Stomach (tissue), 9 donors: Measurements from ENCODE around the gene MPV17. TPM values are rescaled to one million over a fixed set of nuclear protein-coding genes. Genes with fewer than 3 reads are reported as not detected.

Source experiments
- DNase-seq, 2 donors: peaks; one replicate each; pipeline versions ENCODE4 v3.0.0 to v3.0.0-alpha.2; 2013 to 2019
- H3K27ac ChIP-seq, 5 donors: fragments of 200-600 bp in 4 of 5; sonication (generic) in 4 of 5; one replicate each; pipeline ENCODE4 v1.5.1; 2013 to 2019; ENCODE audit warnings: mild to moderate bottlenecking in 1 of 5, moderate library complexity in 1 of 5
- H3K27me3 ChIP-seq, 3 donors: fragments of 200-600 bp; sonication (generic); one replicate each; pipeline ENCODE4 v1.5.1; 2017 to 2019; ENCODE audit warnings: mixed run types in 1 of 3
- H3K36me3 ChIP-seq, 4 donors: fragments of 200-600 bp; sonication (generic); 1 replicate in 3 of 4; 2 replicates in 1 of 4; pipeline ENCODE4 v1.5.1; 2016 to 2019
- H3K4me1 ChIP-seq, 4 donors: fragments of 200-600 bp; sonication (generic); one replicate each; pipeline ENCODE4 v1.5.1; 2016 to 2019
- H3K4me3 ChIP-seq, 4 donors: fragments of 200-600 bp; sonication (generic) in 3 of 4; one replicate each; pipeline ENCODE4 v1.5.1; 2016 to 2019; ENCODE audit warnings: mild to moderate bottlenecking in 1 of 4
- H3K9me3 ChIP-seq, 4 donors: fragments of 200-600 bp; sonication (generic); one replicate each; pipeline ENCODE4 v1.5.1; 2016 to 2019
- CTCF ChIP-seq, 7 experiments: fragments of 450-650 bp in 4 of 7; fragments of 200-600 bp in 3 of 7; sonication (generic) in 3 of 7; IDR thresholded peaks; one replicate each; pipeline ENCODE4 v1.5.1; 2016 to 2019; ENCODE audit warnings: antibody characterized with exemption in 7 of 7, control low read depth in 2 of 7, mild to moderate bottlenecking in 1 of 7
- EP300 ChIP-seq: sonication (generic); formaldehyde crosslinking; IDR thresholded peaks from one replicate; pipeline ENCODE4 v1.6.1; 2017; ENCODE audit warnings: antibody characterized with exemption
- POLR2A ChIP-seq, 4 donors: fragments of 450-650 bp; IDR thresholded peaks; one replicate each; pipeline ENCODE4 v1.6.1; 2016; ENCODE audit warnings: antibody characterized with exemption in 4 of 4, control low read depth in 2 of 4, mild to moderate bottlenecking in 1 of 4, moderate library complexity in 1 of 4
- POLR2AphosphoS5 ChIP-seq, 3 donors: sonication (generic); formaldehyde crosslinking; IDR thresholded peaks; one replicate each; pipeline ENCODE4 v1.6.1; 2016; ENCODE audit warnings: antibody characterized with exemption in 3 of 3
- WGBS, 5 donors: extraction: QIAGEN DNeasy Blood & Tissue Kit in 3 of 5; methylation state at CpG; one replicate each; pipeline versions ENCODE4 v1.1.5 to v1.1.7; 2013 to 2018; 5-methylcytosine and 5-hydroxymethylcytosine counted together
- intact Hi-C: fragments of 100-400 bp; cut with DNase I; formaldehyde crosslinking; loops from one replicate; pipeline ENCODE4 v1.15.1; 2023; ENCODE audit warnings: low total_unique reads
- polyA plus RNA-seq, 3 donors: library from polyadenylated mRNA; stranded (reverse); fragments of 200-250 nt; gene quantifications; one replicate each; pipeline ENCODE4 v1.2.3, GENCODE V29; 2013
- total RNA-seq, 5 donors: library from RNA; depleted of rRNA; stranded (reverse); fragments of >200 nt; gene quantifications; one replicate each; pipeline versions ENCODE4 v1.1.0 to v1.2.3, GENCODE V29; 2014 to 2016
- donor health status: healthy with polysubstance abuse.
- donor health status: Bipolar disorder and iron deficiency.
- donor health status: healthy.

Gene MPV17
- total and polyA plus RNA-seq, 8 donors: 8.7 to 98.0 (median 58.5) TPM

- Histone ChIP-seq H3K4me1 (peaks cover 35 to 40% (median 39%) of the 10 kb centered on the region in 4 donors), H3K9me3 (no peaks in the 10 kb centered on the region), H3K27me3 (peaks cover 34 to 100% (median 83%) of the 10 kb centered on the region in 3 donors), H3K4me3 (peak overlapping the region in 2 of 4 donors; percentile 61 to 64), H3K27ac (no peak overlapping the region), H3K36me3 (no peaks in the 10 kb centered on the region)
- intact Hi-C loops: no loop called here
- no peak for DNase-seq
- TF ChIP-seq POLR2A (IDR thresholded peaks at IDR 0.05) (no peak), CTCF (IDR thresholded peaks at IDR 0.05) (no peak), EP300 (no peak), POLR2AphosphoS5 (IDR thresholded peaks at IDR 0.05) (no peak)
- WGBS, 5 donors: 39 to 52% (median 45%) methylated on average over 11 of the region's 11 CpGs
These were observed 61.5 kb downstream of the MPV17 start for GRCh38 chr2:27261241-27261925.

Other genes starting within 250 kb of the MPV17 start
- 100 to 1,000 TPM in 2 of 5 donors, 10 to 100 TPM in 3; 17.5 to 208 (median 89.2) TPM for gene EMILIN1, start 244.5 kb downstream of the MPV17 start, total RNA-seq
- 10 to 100 TPM; 19.6 to 53.1 (median 31.1) TPM for gene EMILIN1, start 244.5 kb downstream of the MPV17 start, polyA plus RNA-seq
- gene KHK, start 236.3 kb downstream of the MPV17 start, total RNA-seq: 10 to 100 TPM in 1 of 5 donors, 1 to 10 TPM in 3, not detected in 1; 1.3 to 18.2 (median 3.0) TPM
- 1 to 10 TPM; 3.5 to 5.9 (median 4.2) TPM for gene KHK, start 236.3 kb downstream of the MPV17 start, polyA plus RNA-seq
- gene CGREF1, start 204.0 kb downstream of the MPV17 start, total RNA-seq: 1 to 10 TPM in 3 of 5 donors, not detected in 2; 1.4 to 4.1 (median 2.6) TPM
- 1 to 10 TPM; 2.3 to 3.2 (median 2.4) TPM for gene CGREF1, start 204.0 kb downstream of the MPV17 start, polyA plus RNA-seq
- gene ABHD1, start 199.3 kb downstream of the MPV17 start, total RNA-seq: not detected
- gene ABHD1, start 199.3 kb downstream of the MPV17 start, polyA plus RNA-seq: under 1 TPM in 2 of 3 donors, not detected in 1; 0.23 to 0.75 TPM
- gene PREB, start 188.5 kb downstream of the MPV17 start, total RNA-seq: 100 to 1,000 TPM in 1 of 5 donors, 10 to 100 TPM in 4; 14.2 to 107 (median 29.4) TPM
- gene PREB, start 188.5 kb downstream of the MPV17 start, polyA plus RNA-seq: 10 to 100 TPM; 37.3 to 48.4 (median 44.6) TPM
- not detected for gene PRR30, start 183.7 kb downstream of the MPV17 start, total RNA-seq
- not detected for gene PRR30, start 183.7 kb downstream of the MPV17 start, polyA plus RNA-seq
- not detected for gene TCF23, start 174.1 kb downstream of the MPV17 start, total RNA-seq
- under 1 TPM in 1 of 3 donors, not detected in 2; 0.03 TPM for gene TCF23, start 174.1 kb downstream of the MPV17 start, polyA plus RNA-seq
- gene ATRAID, start 111.1 kb downstream of the MPV17 start, total RNA-seq: 100 to 1,000 TPM in 3 of 5 donors, 10 to 100 TPM in 2; 67.4 to 532 (median 131) TPM
- gene ATRAID, start 111.1 kb downstream of the MPV17 start, polyA plus RNA-seq: 100 to 1,000 TPM in 2 of 3 donors, 10 to 100 TPM in 1; 86.6 to 140 (median 111) TPM
- 10 to 100 TPM; 19.3 to 71.0 (median 24.9) TPM for gene SLC5A6, start 110.8 kb downstream of the MPV17 start, total RNA-seq
- 10 to 100 TPM in 1 of 3 donors, 1 to 10 TPM in 2; 5.7 to 15.0 (median 6.0) TPM for gene SLC5A6, start 110.8 kb downstream of the MPV17 start, polyA plus RNA-seq
- 100 to 1,000 TPM in 2 of 5 donors, 10 to 100 TPM in 3; 12.2 to 130 (median 78.2) TPM for gene CAD, start 105.7 kb downstream of the MPV17 start, total RNA-seq
- 10 to 100 TPM in 1 of 3 donors, 1 to 10 TPM in 2; 4.4 to 16.5 (median 6.5) TPM for gene CAD, start 105.7 kb downstream of the MPV17 start, polyA plus RNA-seq
- not detected for gene SLC30A3, start 60.0 kb downstream of the MPV17 start, total RNA-seq
- not detected for gene SLC30A3, start 60.0 kb downstream of the MPV17 start, polyA plus RNA-seq
- not detected for gene DNAJC5G, start 47.7 kb downstream of the MPV17 start, total RNA-seq
- not detected for gene DNAJC5G, start 47.7 kb downstream of the MPV17 start, polyA plus RNA-seq
- under 1 TPM in 1 of 5 donors, not detected in 4; 0.87 TPM for gene TRIM54, start 40.7 kb downstream of the MPV17 start, total RNA-seq
- gene TRIM54, start 40.7 kb downstream of the MPV17 start, polyA plus RNA-seq: under 1 TPM; 0.13 to 0.61 (median 0.25) TPM
- gene UCN, start 14.7 kb downstream of the MPV17 start, total RNA-seq: 1 to 10 TPM in 1 of 5 donors, not detected in 4; 6.7 TPM
- 1 to 10 TPM in 2 of 3 donors, not detected in 1; 3.5 to 4.1 TPM for gene UCN, start 14.7 kb downstream of the MPV17 start, polyA plus RNA-seq
- 100 to 1,000 TPM in 1 of 5 donors, 10 to 100 TPM in 4; 25.7 to 125 (median 62.6) TPM for gene GTF3C2, start 33.7 kb upstream of the MPV17 start, total RNA-seq
- 10 to 100 TPM; 18.8 to 37.1 (median 28.3) TPM for gene GTF3C2, start 33.7 kb upstream of the MPV17 start, polyA plus RNA-seq
- 10 to 100 TPM; 16.2 to 42.2 (median 27.2) TPM for gene EIF2B4, start 47.2 kb upstream of the MPV17 start, total RNA-seq
- gene EIF2B4, start 47.2 kb upstream of the MPV17 start, polyA plus RNA-seq: 10 to 100 TPM; 42.0 to 63.9 (median 51.1) TPM
- gene SNX17, start 47.5 kb upstream of the MPV17 start, total RNA-seq: 10 to 100 TPM; 28.6 to 70.4 (median 67.2) TPM
- 10 to 100 TPM; 58.3 to 70.2 (median 68.9) TPM for gene SNX17, start 47.5 kb upstream of the MPV17 start, polyA plus RNA-seq
- 10 to 100 TPM; 10.3 to 58.9 (median 19.1) TPM for gene ZNF513, start 57.6 kb upstream of the MPV17 start, total RNA-seq
- gene ZNF513, start 57.6 kb upstream of the MPV17 start, polyA plus RNA-seq: 10 to 100 TPM; 12.4 to 23.6 (median 15.4) TPM
- gene PPM1G, start 86.5 kb upstream of the MPV17 start, total RNA-seq: 10 to 100 TPM; 10.5 to 44.6 (median 42.9) TPM
- 10 to 100 TPM; 40.0 to 49.8 (median 47.2) TPM for gene PPM1G, start 86.5 kb upstream of the MPV17 start, polyA plus RNA-seq
- 10 to 100 TPM; 12.5 to 69.8 (median 48.4) TPM for gene NRBP1, start 105.5 kb upstream of the MPV17 start, total RNA-seq
- gene NRBP1, start 105.5 kb upstream of the MPV17 start, polyA plus RNA-seq: 10 to 100 TPM; 46.7 to 57.3 (median 51.4) TPM
- 100 to 1,000 TPM in 1 of 5 donors, 10 to 100 TPM in 3, not detected in 1; 16.5 to 140 (median 53.6) TPM for gene KRTCAP3, start 119.3 kb upstream of the MPV17 start, total RNA-seq
- gene KRTCAP3, start 119.3 kb upstream of the MPV17 start, polyA plus RNA-seq: 10 to 100 TPM; 31.2 to 65.2 (median 62.2) TPM
- 10 to 100 TPM in 4 of 5 donors, 1 to 10 TPM in 1; 7.4 to 88.1 (median 14.0) TPM for gene IFT172, start 166.6 kb upstream of the MPV17 start, total RNA-seq
- gene IFT172, start 166.6 kb upstream of the MPV17 start, polyA plus RNA-seq: 10 to 100 TPM; 34.7 to 66.4 (median 43.9) TPM
- gene FNDC4, start 172.1 kb upstream of the MPV17 start, total RNA-seq: 10 to 100 TPM in 2 of 5 donors, 1 to 10 TPM in 2, under 1 TPM in 1; 0.89 to 23.3 (median 5.0) TPM
- gene FNDC4, start 172.1 kb upstream of the MPV17 start, polyA plus RNA-seq: 10 to 100 TPM in 2 of 3 donors, 1 to 10 TPM in 1; 4.5 to 15.1 (median 10.1) TPM
- 10 to 100 TPM in 4 of 5 donors, not detected in 1; 13.4 to 45.5 (median 33.3) TPM for gene GCKR, start 173.7 kb upstream of the MPV17 start, total RNA-seq
- 10 to 100 TPM in 1 of 3 donors, 1 to 10 TPM in 2; 1.2 to 13.3 (median 2.1) TPM for gene GCKR, start 173.7 kb upstream of the MPV17 start, polyA plus RNA-seq